ENCODE data around the gene N4BP2.

Gene N4BP2

GRCh38 chr4:40185830-40186664 lies 129.4 kb downstream of the N4BP2 start:
- no peak for DNase-seq (ENCODE audit: low read depth, low spot score)
- peak overlapping the region; percentile 0 for H3K9ac ChIP-seq (ENCODE audit: insufficient read length)

GRCh38 chr4:40186665-40187014 lies 130.0 kb downstream of the N4BP2 start:
- peak overlapping the region; percentile 75 for H3K27ac ChIP-seq
- DNase-seq (ENCODE audit: low read depth, low spot score) = no peak
- no peak overlapping the region for H3K4me3 ChIP-seq
- no peaks in the 10 kb centered on the region for H3K36me3 ChIP-seq (ENCODE audit: insufficient read depth, low read length)
- no peak for TF ChIP-seq POLR2AphosphoS5 (IDR thresholded peaks at IDR 0.05; ENCODE audit: borderline replicate concordance, low read depth, low read length)
- TF ChIP-seq FOXP2 (optimal IDR thresholded peaks at IDR 0.05; ENCODE audit: control extremely low read depth, extremely low read length, insufficient read depth) = no peak
- TF ChIP-seq EZH2 (IDR thresholded peaks at IDR 0.05) = no peak
- H3K9me3 ChIP-seq (ENCODE audit: low read depth, low read length) = no peaks in the 10 kb centered on the region
- H3K9ac ChIP-seq (ENCODE audit: insufficient read length) = no peak overlapping the region

More at GRCh38 chr4:40185830-40186664, 129.4 kb downstream of the N4BP2 start:
- Histone ChIP-seq H3K4me3 (peak overlapping the region; percentile 44), H3K9me3 (ENCODE audit: low read depth, low read length) (no peaks in the 10 kb centered on the region), H3K27ac (peak overlapping the region; percentile 75), H3K36me3 (ENCODE audit: insufficient read depth, low read length) (no peaks in the 10 kb centered on the region)
- no peak for TF ChIP-seq FOXP2 (optimal IDR thresholded peaks at IDR 0.05; ENCODE audit: control extremely low read depth, extremely low read length, insufficient read depth)
- no peak for TF ChIP-seq POLR2AphosphoS5 (IDR thresholded peaks at IDR 0.05; ENCODE audit: borderline replicate concordance, low read depth, low read length)
- TF ChIP-seq EZH2 (IDR thresholded peaks at IDR 0.05) = no peak

- no peaks in the 10 kb centered on the region for H3K9me3 ChIP-seq (ENCODE audit: low read depth, low read length)
- H3K36me3 ChIP-seq (ENCODE audit: insufficient read depth, low read length) = no peaks in the 10 kb centered on the region
- H3K4me3 ChIP-seq = no peak overlapping the region
- no peak for TF ChIP-seq POLR2AphosphoS5 (IDR thresholded peaks at IDR 0.05; ENCODE audit: borderline replicate concordance, low read depth, low read length)
- no peak for TF ChIP-seq EZH2 (IDR thresholded peaks at IDR 0.05)
- DNase-seq (ENCODE audit: low read depth, low spot score) = no peak
- no peak overlapping the region for H3K27ac ChIP-seq
- H3K9ac ChIP-seq (ENCODE audit: insufficient read length) = no peak overlapping the region
These were observed 130.8 kb downstream of the N4BP2 start for GRCh38 chr4:40187386-40187906.

DNA sequence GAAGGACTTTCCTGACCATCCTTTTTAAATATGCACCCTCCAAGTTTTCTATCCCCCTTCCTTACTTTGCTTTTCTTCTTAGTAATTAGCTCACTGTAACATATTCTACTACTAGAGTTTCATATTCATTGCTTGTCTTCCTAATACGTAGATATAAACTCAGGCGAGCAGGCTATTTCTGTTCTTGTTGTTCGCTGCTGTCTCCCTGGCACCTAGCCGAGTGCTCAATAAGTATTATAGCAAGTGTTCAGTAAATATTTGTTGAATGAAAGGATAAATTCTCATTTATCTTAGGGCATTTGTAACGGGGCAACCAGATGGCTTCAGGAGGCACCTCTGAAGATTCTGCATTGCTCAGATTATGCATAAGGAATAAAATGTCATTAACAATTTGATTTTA lies 133.4 kb downstream of the N4BP2 start:
- Histone ChIP-seq H3K27ac (peak overlapping the region; percentile 99), H3K9ac (ENCODE audit: insufficient read length) (peak overlapping the region; percentile 70), H3K9me3 (ENCODE audit: low read depth, low read length) (no peaks in the 10 kb centered on the region), H3K36me3 (ENCODE audit: insufficient read depth, low read length) (no peaks in the 10 kb centered on the region), H3K4me3 (peak overlapping the region; percentile 72)
- TF ChIP-seq EZH2 (IDR thresholded peaks at IDR 0.05) (no peak), POLR2AphosphoS5 (IDR thresholded peaks at IDR 0.05; ENCODE audit: borderline replicate concordance, low read depth, low read length) (no peak), FOXP2 (optimal IDR thresholded peaks at IDR 0.05; ENCODE audit: control extremely low read depth, extremely low read length, insufficient read depth) (no peak)
- no peak for DNase-seq (ENCODE audit: low read depth, low spot score)

- H3K4me3 ChIP-seq = peak overlapping the region; percentile 72
- peak overlapping the region; percentile 70 for H3K9ac ChIP-seq (ENCODE audit: insufficient read length)
- no peak for TF ChIP-seq FOXP2 (optimal IDR thresholded peaks at IDR 0.05; ENCODE audit: control extremely low read depth, extremely low read length, insufficient read depth)
- no peak for TF ChIP-seq EZH2 (IDR thresholded peaks at IDR 0.05)
- no peak for TF ChIP-seq POLR2AphosphoS5 (IDR thresholded peaks at IDR 0.05; ENCODE audit: borderline replicate concordance, low read depth, low read length)
- peak overlapping the region; percentile 99 for H3K27ac ChIP-seq
- H3K9me3 ChIP-seq (ENCODE audit: low read depth, low read length) = no peaks in the 10 kb centered on the region
- no peak for DNase-seq (ENCODE audit: low read depth, low spot score)
- no peaks in the 10 kb centered on the region for H3K36me3 ChIP-seq (ENCODE audit: insufficient read depth, low read length)
These were observed 133.8 kb downstream of the N4BP2 start for GRCh38 chr4:40190465-40190864.

DNA sequence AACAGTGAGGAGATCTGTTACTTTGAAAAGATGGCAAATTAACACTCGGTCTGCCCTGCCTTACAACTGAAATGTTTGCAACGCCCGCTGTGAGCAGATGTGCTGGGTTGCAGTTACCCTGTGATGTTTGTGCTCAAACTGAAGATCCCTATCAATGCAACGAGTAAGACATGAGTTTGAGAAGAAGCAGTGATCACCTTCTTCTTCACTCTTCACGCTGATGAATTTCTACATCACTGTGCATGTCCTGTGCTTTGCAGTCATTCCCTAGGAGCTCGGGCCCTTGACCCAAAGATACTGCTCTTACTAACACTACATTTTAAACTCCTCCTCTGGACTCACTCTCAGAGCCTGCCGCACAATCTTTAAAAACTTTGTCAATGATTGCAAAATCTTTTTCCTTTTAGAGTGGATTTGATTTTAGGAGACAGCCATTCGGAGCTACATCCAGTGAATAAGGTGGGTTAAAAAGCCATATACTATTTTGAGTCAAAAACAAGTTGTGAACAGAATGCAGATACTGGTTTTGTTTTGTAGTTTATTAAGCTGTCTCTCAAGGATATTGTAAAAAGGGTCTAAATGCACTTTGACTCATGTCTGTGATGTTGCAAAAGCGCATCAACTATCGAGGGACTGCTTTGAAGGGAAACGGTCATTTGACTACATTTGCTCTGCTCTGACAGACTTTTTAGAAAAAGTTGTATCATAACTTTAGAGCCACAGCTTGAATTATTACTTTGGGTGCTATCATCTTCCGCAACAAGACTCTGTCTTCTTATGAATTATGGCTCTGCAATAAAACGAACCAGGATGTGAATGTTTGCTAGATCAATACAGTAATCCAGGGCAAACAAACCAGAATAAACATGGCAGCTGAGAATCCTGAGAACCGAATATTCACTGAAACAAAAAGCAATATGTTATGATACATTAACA lies 134.5 kb downstream of the N4BP2 start:
- peak overlapping the region; percentile 72 for H3K4me3 ChIP-seq

GRCh38 chr4:40192114-40193015 lies 135.7 kb downstream of the N4BP2 start:
- peak overlapping the region; percentile 99 for H3K27ac ChIP-seq
- H3K9me3 ChIP-seq (ENCODE audit: low read depth, low read length) = no peaks in the 10 kb centered on the region
- TF ChIP-seq FOXP2 (optimal IDR thresholded peaks at IDR 0.05; ENCODE audit: control extremely low read depth, extremely low read length, insufficient read depth) = no peak
- no peak for TF ChIP-seq EZH2 (IDR thresholded peaks at IDR 0.05)
- 0 out of 2 replicates have a peak, but pooled peaks have one; percentile 2 for TF ChIP-seq POLR2AphosphoS5 (IDR thresholded peaks at IDR 0.05; ENCODE audit: borderline replicate concordance, low read depth, low read length)
- H3K4me3 ChIP-seq = peak overlapping the region; percentile 72
- peak overlapping the region; percentile 82 for H3K9ac ChIP-seq (ENCODE audit: insufficient read length)
- no peaks in the 10 kb centered on the region for H3K36me3 ChIP-seq (ENCODE audit: insufficient read depth, low read length)
- DNase-seq (ENCODE audit: low read depth, low spot score) = no peak

More for the DNA sequence above, 134.5 kb downstream of the N4BP2 start:
- Histone ChIP-seq H3K27ac (peak overlapping the region; percentile 99), H3K9ac (ENCODE audit: insufficient read length) (peak overlapping the region; percentile 70), H3K9me3 (ENCODE audit: low read depth, low read length) (no peaks in the 10 kb centered on the region), H3K36me3 (ENCODE audit: insufficient read depth, low read length) (no peaks in the 10 kb centered on the region)
- TF ChIP-seq POLR2AphosphoS5 (IDR thresholded peaks at IDR 0.05; ENCODE audit: borderline replicate concordance, low read depth, low read length) (no peak), FOXP2 (optimal IDR thresholded peaks at IDR 0.05; ENCODE audit: control extremely low read depth, extremely low read length, insufficient read depth) (peak; percentile 97)
- DNase-seq (ENCODE audit: low read depth, low spot score) = peak; percentile 81

Measured in SK-N-MC (cell line).